H1 (cell line): ENCODE results near the gene ACOT7. TPM values are rescaled to one million over a fixed set of nuclear protein-coding genes. Genes with fewer than 3 reads are reported as not detected.
A peak's percentile ranks its signal among the peaks of the same experiment; 100 is the strongest.

Experiments used
- CTCF ChIA-PET: fragments of 300-600 bp; sonication (Branson Sonifier 250); formaldehyde crosslinking; loops from one replicate; lab custom pipeline; 2021; ENCODE audit not compliant: partially characterized antibody; lab: Charles Lee
- POLR2A ChIA-PET: fragments of 300-600 bp; sonication (Branson Sonifier 250); formaldehyde crosslinking; loops from one replicate; lab custom pipeline; 2021; ENCODE audit warnings: inconsistent platforms; ENCODE audit not compliant: partially characterized antibody; lab: Charles Lee
- DNase-seq, 2 experiments: peaks; one replicate each; pipeline versions ENCODE4 v3.0.0 to v3.0.0-alpha.2; 2010 to 2022; ENCODE audit warnings: low spot score in 2 of 2, low read depth in 1 of 2, mixed read lengths in 1 of 2
- FAIRE-seq: peaks from 2 replicates; lab custom pipeline; 2011; peaks lifted over from hg19 to GRCh38; lab: Jason Lieb, UNC
- H2AFZ ChIP-seq: 2 replicates; pipeline ENCODE4 v1.8.1; 2012; ENCODE audit warnings: low read length, inconsistent platforms
- H2AK5ac ChIP-seq: 2 replicates; pipeline ENCODE4 v1.6.1; 2013; ENCODE audit warnings: low read depth, low read length
- H2BK120ac ChIP-seq: replicated peaks from 2 replicates; pipeline ENCODE3; 2013; ENCODE audit warnings: low read depth, low read length, inconsistent platforms
- H2BK12ac ChIP-seq: 2 replicates; pipeline ENCODE4 v1.6.1; 2013; ENCODE audit warnings: low read depth, low read length
- H2BK15ac ChIP-seq: 2 replicates; pipeline ENCODE4 v1.6.1; 2013; ENCODE audit warnings: low read length
- H2BK20ac ChIP-seq: 2 replicates; pipeline ENCODE4 v1.6.1; 2013; ENCODE audit warnings: low read length
- H2BK5ac ChIP-seq: 2 replicates; pipeline ENCODE4 v1.6.1; 2013; ENCODE audit warnings: low read depth, low read length
- H3K14ac ChIP-seq: 2 replicates; pipeline ENCODE4 v1.6.1; 2013; ENCODE audit warnings: inconsistent platforms; ENCODE audit not compliant: insufficient read length
- H3K18ac ChIP-seq: 2 replicates; pipeline ENCODE4 v1.6.1; 2013; ENCODE audit warnings: low read length; ENCODE audit errors: extremely low read depth
- H3K23ac ChIP-seq: 2 replicates; pipeline ENCODE4 v1.6.1; 2013; ENCODE audit warnings: inconsistent platforms; ENCODE audit not compliant: insufficient read length
- H3K23me2 ChIP-seq: 2 replicates; pipeline ENCODE4 v1.6.1; 2013; ENCODE audit warnings: low read depth, low read length
- H3K27ac ChIP-seq: 2 replicates; pipeline ENCODE4 v1.6.1; 2011; ENCODE audit warnings: low read depth, low read length, inconsistent platforms
- H3K27me3 ChIP-seq, 4 experiments: replicated peaks in 1 of 4; 1 replicate in 1 of 4; 2 replicates in 3 of 4; pipeline versions ENCODE4 v1.6.1 to v1.8.1; 2011 to 2013; ENCODE audit warnings: low read length in 3 of 4, mild to moderate bottlenecking in 3 of 4, inconsistent platforms in 2 of 4, mixed read lengths in 2 of 4, moderate library complexity in 1 of 4; ENCODE audit not compliant: control insufficient read depth in 3 of 4, insufficient read depth in 3 of 4; ENCODE audit errors: extremely low read depth in 1 of 4
- H3K36me3 ChIP-seq, 4 experiments: 2 replicates each; pipeline versions ENCODE4 v1.6.1 to v1.8.1; 2011 to 2013; ENCODE audit warnings: mild to moderate bottlenecking in 4 of 4, low read length in 3 of 4, moderate library complexity in 2 of 4, control low read depth in 1 of 4, inconsistent platforms in 1 of 4; ENCODE audit not compliant: insufficient read depth in 4 of 4, control insufficient read depth in 2 of 4
- H3K4ac ChIP-seq: replicated peaks from 2 replicates; pipeline ENCODE3; 2013; ENCODE audit warnings: low read length, low read depth, mixed read lengths, inconsistent platforms; ENCODE audit not compliant: insufficient read length
- H3K4me1 ChIP-seq, 4 experiments: replicated peaks in 1 of 4; 1 replicate in 1 of 4; 2 replicates in 3 of 4; pipeline versions ENCODE4 v1.6.1 to v1.8.1; 2011 to 2013; ENCODE audit warnings: low read length in 3 of 4, inconsistent platforms in 2 of 4, mixed read lengths in 1 of 4; ENCODE audit not compliant: insufficient read depth in 4 of 4, control insufficient read depth in 3 of 4
- H3K4me2 ChIP-seq, 2 experiments: 2 replicates each; pipeline versions ENCODE4 v1.6.1 to v1.8.1; 2011 to 2013; ENCODE audit warnings: low read depth in 2 of 2, low read length in 2 of 2, control low read depth in 1 of 2, inconsistent platforms in 1 of 2, mild to moderate bottlenecking in 1 of 2; ENCODE audit not compliant: insufficient read depth in 1 of 2
- H3K4me3 ChIP-seq, 4 experiments: fragments of 200-600, 300-600 bp in 1 of 4; sonication (generic), shearing (Covaris generic), sonication (Bioruptor Twin) in 1 of 4; 2 replicates each; pipeline versions ENCODE4 v1.5.1 to v1.8.1; 2011 to 2016; ENCODE audit warnings: low read length in 4 of 4, low read depth in 3 of 4, control low read depth in 2 of 4, inconsistent platforms in 2 of 4, mild to moderate bottlenecking in 2 of 4, mixed read lengths in 1 of 4, moderate library complexity in 1 of 4; ENCODE audit not compliant: insufficient read depth in 2 of 4; ENCODE audit errors: extremely low read depth in 1 of 4
- H3K56ac ChIP-seq: replicated peaks from 2 replicates; pipeline ENCODE3; 2013; ENCODE audit warnings: low read depth, mild to moderate bottlenecking, mixed read lengths, low read length, inconsistent platforms; ENCODE audit not compliant: insufficient read length
- H3K79me1 ChIP-seq: 2 replicates; pipeline ENCODE4 v1.6.1; 2013; ENCODE audit warnings: low read depth, low read length, control low read depth
- H3K79me2 ChIP-seq, 2 experiments: 2 replicates each; pipeline versions ENCODE4 v1.6.1 to v1.8.1; 2012 to 2013; ENCODE audit warnings: low read length in 2 of 2, mild to moderate bottlenecking in 2 of 2, inconsistent platforms in 1 of 2; ENCODE audit not compliant: insufficient read depth in 2 of 2, control insufficient read depth in 1 of 2
- H3K9ac ChIP-seq, 4 experiments: replicated peaks in 1 of 4; 1 replicate in 1 of 4; 2 replicates in 3 of 4; pipeline versions ENCODE4 v1.6.1 to v1.8.1; 2011 to 2013; ENCODE audit warnings: low read depth in 3 of 4, low read length in 3 of 4, control low read depth in 2 of 4, mild to moderate bottlenecking in 2 of 4, moderate library complexity in 2 of 4, inconsistent platforms in 1 of 4; ENCODE audit errors: extremely low read depth in 1 of 4
- H3K9me3 ChIP-seq, 2 experiments: 2 replicates each; pipeline versions ENCODE4 v1.6.1 to v1.8.1; 2012 to 2013; ENCODE audit warnings: mild to moderate bottlenecking in 2 of 2, moderate library complexity in 2 of 2, control low read depth in 1 of 2, inconsistent platforms in 1 of 2, low read depth in 1 of 2, low read length in 1 of 2, mixed read lengths in 1 of 2; ENCODE audit not compliant: insufficient read depth in 2 of 2
- H4K20me1 ChIP-seq, 2 experiments: replicated peaks in 1 of 2; 2 replicates each; pipeline versions ENCODE3 to v1.8.1; 2011 to 2013; ENCODE audit warnings: inconsistent platforms in 2 of 2, low read length in 2 of 2, mild to moderate bottlenecking in 1 of 2; ENCODE audit not compliant: insufficient read depth in 2 of 2, control insufficient read depth in 1 of 2
- H4K5ac ChIP-seq: 2 replicates; pipeline ENCODE4 v1.6.1; 2013; ENCODE audit warnings: low read length, low read depth, mixed read lengths, inconsistent platforms; ENCODE audit not compliant: insufficient read length
- H4K8ac ChIP-seq: 2 replicates; pipeline ENCODE4 v1.8.0; 2013; ENCODE audit warnings: mild to moderate bottlenecking, moderate library complexity, low read length, inconsistent platforms; ENCODE audit not compliant: insufficient read depth; ENCODE audit errors: extremely low read depth
- H4K91ac ChIP-seq: replicated peaks from 2 replicates; pipeline ENCODE3; 2013; ENCODE audit warnings: low read length, mixed read lengths, inconsistent platforms; ENCODE audit not compliant: insufficient read length
- WGBS, 2 experiments: shearing (Covaris generic) in 1 of 2; methylation state at CpG; one replicate each; pipeline versions ENCODE4 v1.1.6 to v1.1.7; 2013 to 2015; ENCODE audit warnings: low lambda C conversion rate in 2 of 2, mixed read lengths in 2 of 2, inconsistent platforms in 1 of 2, low coverage in 1 of 2, missing lambda C conversion rate in 1 of 2; ENCODE audit not compliant: insufficient replicate concordance in 2 of 2, insufficient coverage in 1 of 2, insufficient read length in 1 of 2; ENCODE audit errors: extremely low coverage in 1 of 2, missing lambda C conversion rate in 1 of 2; 5-methylcytosine and 5-hydroxymethylcytosine counted together
- polyA plus RNA-seq, 7 experiments: library from polyadenylated mRNA; depleted of rRNA in 3 of 7; stranded (reverse) in 5 of 7; unstranded in 2 of 7; fragments of >200 nt in 5 of 7; fragments of 200-250 nt in 2 of 7; gene quantifications; 1 replicate in 5 of 7; 2 replicates in 1 of 7; 4 replicates in 1 of 7; pipeline versions ENCODE4 v1.2.1 to v1.2.3, GENCODE V29; 2011 to 2013; ENCODE audit warnings: missing spikeins in 2 of 7, mixed read lengths in 2 of 7
- total RNA-seq: library from RNA; stranded (reverse); fragmentation: NEBNext Ultra II Directional; extraction: Animal tissue kit (Norgen Biotek cat#: 25700); gene quantifications from 2 replicates; pipeline ENCODE4 v1.2.1, GENCODE V29; 2021

Gene ACOT7
- total and polyA plus RNA-seq, 2 of the 8 experiments (the other 6 are each of a cell fraction or from before 2014, with no cell fraction given), result 151 to 214 TPM

- H2AK5ac ChIP-seq, result peak overlapping the region; percentile 99
Measured at GRCh38 chr1:6239213-6239752, 154.3 kb downstream of the ACOT7 start.

More at GRCh38 chr1:6239213-6239752, 154.3 kb downstream of the ACOT7 start:
- Histone ChIP-seq H4K91ac (peak overlapping the region; percentile 97), H3K23ac (no peak overlapping the region), H2BK120ac (peak overlapping the region; percentile 98), H3K23me2 (peaks cover 11% of the 10 kb centered on the region; the same call in 1 of the 2 replicates), H3K4ac (peak overlapping the region; percentile 92), H3K79me1 (0 out of 2 replicates have a peak, but pooled peaks cover 4% of the 10 kb centered on the region), H2BK20ac (peak overlapping the region; percentile 91), H2BK15ac (peak overlapping the region; percentile 34; the same call in 1 of the 2 replicates), H4K20me1 (peaks cover 6 to 7% of the 10 kb centered on the region in 2 experiments), H3K4me1 (peaks cover 18 to 50% (median 39%) of the 10 kb centered on the region in 4 experiments), H3K56ac (peak overlapping the region; percentile 82), H3K18ac (peak overlapping the region; percentile 99), H4K5ac (peak overlapping the region; percentile 92), H3K27ac (peak overlapping the region; percentile 87), H2BK12ac (peak overlapping the region; percentile 99), H3K79me2 (peaks cover 6 to 12% of the 10 kb centered on the region in 2 experiments), H3K9me3 (no peaks in the 10 kb centered on the region), H3K36me3 (0 out of 8 replicates have a peak, but pooled peaks cover 0 to 2% (median 0%) of the 10 kb centered on the region in 4 experiments), H3K27me3 (peaks cover 2 to 9% (median 7%) of the 10 kb centered on the region in 4 experiments; a peak in 5 of 7 replicates), H3K4me2 (peak overlapping the region; percentile 84 to 87), H3K4me3 (peak overlapping the region; percentile 12 to 91 (median 24); a peak in 5 of 8 replicates), H3K14ac (no peak overlapping the region), H2BK5ac (peak overlapping the region; percentile 100), H2AFZ (no peak overlapping the region), H3K9ac (peak overlapping the region in 3 of 4 experiments; percentile 64 to 75 (median 65); a peak in 6 of 7 replicates), H4K8ac (peak overlapping the region; percentile 81; the same call in 1 of the 2 replicates)
- 1% methylated on average over 7 of the region's 7 CpGs; no CpG with 5 or more reads in 1 of the 2 experiments for WGBS, 2 experiments
- FAIRE-seq (peak; percentile 91), DNase-seq (peak in 1 of 2 experiments; percentile 65)
- ChIA-PET POLR2A (interaction anchor here (0.7 to 6.9 kb wide), 19 partner anchors 8 to 247 kb away, joined by 3 to 78 read pairs (median 5); partner anchors contain the start of gene RNF207), CTCF (interaction anchor here (0.7 to 19.1 kb wide), 31 partner anchors 8 to 215 kb away, joined by 3 to 353 read pairs (median 5); partner anchors contain the start of genes RNF207 and RPL22)
